ENCODE measurements around the gene DIS3L2.

DNA sequence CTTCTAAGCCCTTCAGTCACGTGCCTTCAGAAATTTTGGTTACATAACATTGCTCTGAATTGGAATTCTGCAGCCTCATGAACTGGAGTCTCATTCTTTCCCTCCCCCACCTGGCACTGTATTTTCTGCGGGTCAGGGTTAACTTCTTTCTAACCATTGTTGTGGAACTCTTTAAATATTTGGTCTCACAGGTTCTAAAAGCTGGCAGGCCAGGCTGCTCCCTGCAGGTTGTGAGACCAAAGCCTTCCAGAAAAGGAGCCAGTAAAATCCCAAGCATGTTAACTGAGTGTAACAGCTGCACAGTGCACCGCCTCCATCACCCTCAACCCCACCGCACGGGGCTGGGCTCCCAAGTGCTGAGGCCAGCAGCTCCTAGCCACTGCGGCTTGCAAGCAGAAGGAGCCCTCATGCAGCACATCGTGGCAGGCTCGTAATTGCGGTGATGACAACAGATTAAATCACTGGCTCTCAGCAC, 243.0 kb downstream of the DIS3L2 start:
- TF ChIP-seq CTCF (IDR thresholded peaks at IDR 0.05) (no peak), POLR2A (IDR thresholded peaks at IDR 0.05) (no peak), POLR2AphosphoS5 (IDR thresholded peaks at IDR 0.05) (no peak)
